GM12878 (cell line): ENCODE measurements around the gene OR2A5. TPM values are rescaled to one million over a fixed set of nuclear protein-coding genes. Genes with fewer than 3 reads are reported as not detected.

Experiments used
- ATAC-seq: fragments of 200-7000 bp; cut with Tn5 transposase; 3 replicates; pipeline ENCODE4 v1.9.1; 2020; ENCODE audit warnings: mild to moderate bottlenecking, moderate library complexity
- BruUV-seq: library from RNA; stranded (reverse); fragments of 400-500 nt; replicated peaks from 2 replicates; lab custom pipeline; 2021; lab: Mats Ljungman, UMichigan
- CTCF ChIA-PET: fragments of 300-600 bp; sonication (Branson Sonifier 250); formaldehyde crosslinking; extraction: SDS; loops from one replicate; lab custom pipeline; 2021; ENCODE audit warnings: inconsistent platforms; lab: Yijun Ruan, JAX
- POLR2A ChIA-PET: fragments of 350-600 bp; formaldehyde crosslinking; extraction: SDS; loops from one replicate; lab custom pipeline; 2021; ENCODE audit warnings: inconsistent platforms; lab: Charles Lee
- RAD21 ChIA-PET: fragments of 300-600 bp; sonication (Branson Sonifier 250); formaldehyde crosslinking; loops from one replicate; lab custom pipeline; 2023; ENCODE audit warnings: antibody characterized with exemption; ENCODE audit not compliant: unreplicated experiment; lab: Charles Lee
- SMC1A ChIA-PET: fragments of 300-600 bp; sonication (Branson Sonifier 250); formaldehyde crosslinking; loops from one replicate; lab custom pipeline; 2023; ENCODE audit not compliant: unreplicated experiment, uncharacterized antibody; lab: Charles Lee
- DNase-seq: peaks from one replicate; pipeline ENCODE4 v3.0.0-alpha.2; 2011; ENCODE audit warnings: low read depth, low spot score
- FAIRE-seq: peaks from 3 replicates; lab custom pipeline; 2011; peaks lifted over from hg19 to GRCh38; lab: Jason Lieb, UNC
- H2AFZ ChIP-seq: 2 replicates; pipeline ENCODE4 v1.6.0; 2011; ENCODE audit warnings: low read depth, low read length, control low read depth; ENCODE audit not compliant: control insufficient read depth
- H3K27ac ChIP-seq: 2 replicates; pipeline ENCODE4 v1.5.1; 2011; ENCODE audit warnings: control low read depth; ENCODE audit not compliant: control insufficient read depth, insufficient read depth
- H3K27me3 ChIP-seq, 2 experiments: replicated peaks in 1 of 2; 2 replicates each; pipeline versions ENCODE4 v1.6.0 to v1.6.1; 2011; ENCODE audit warnings: low read length in 1 of 2; ENCODE audit not compliant: control insufficient read depth in 2 of 2, insufficient read depth in 2 of 2
- H3K36me3 ChIP-seq, 2 experiments: 2 replicates each; pipeline ENCODE4 v1.5.1; 2011; ENCODE audit warnings: low read length in 1 of 2; ENCODE audit not compliant: control insufficient read depth in 2 of 2, insufficient read depth in 2 of 2
- H3K4me1 ChIP-seq: 2 replicates; pipeline ENCODE4 v1.6.1; 2011; ENCODE audit warnings: mild to moderate bottlenecking, low read length, moderate library complexity, mixed read lengths; ENCODE audit not compliant: control insufficient read depth, insufficient read depth
- H3K4me2 ChIP-seq: 2 replicates; pipeline ENCODE4 v1.6.0; 2011; ENCODE audit warnings: control low read depth; ENCODE audit not compliant: control insufficient read depth, insufficient read depth
- H3K4me3 ChIP-seq: fragments of 200-600 bp; sonication (generic); 2 replicates; pipeline ENCODE4 v1.5.1; 2016
- H3K79me2 ChIP-seq: 2 replicates; pipeline ENCODE4 v1.6.0; 2011; ENCODE audit warnings: low read length; ENCODE audit not compliant: control insufficient read depth, insufficient read depth
- H3K9ac ChIP-seq: 2 replicates; pipeline ENCODE4 v1.8.0; 2011; ENCODE audit warnings: low read length, control low read depth, mixed read lengths; ENCODE audit not compliant: control insufficient read depth, insufficient read depth
- H3K9me3 ChIP-seq: replicated peaks from 3 replicates; pipeline ENCODE4 v1.5.1; 2011; ENCODE audit warnings: mild to moderate bottlenecking, low read length; ENCODE audit not compliant: control insufficient read depth, insufficient read depth
- H4K20me1 ChIP-seq: 2 replicates; pipeline ENCODE4 v1.6.0; 2011; ENCODE audit not compliant: control insufficient read depth, insufficient read depth
- CBX5 ChIP-seq: sonication (generic); IDR thresholded peaks from 2 replicates; pipeline ENCODE4 v1.6.1; 2016; ENCODE audit warnings: low read depth, moderate library complexity, mild to moderate bottlenecking, inconsistent platforms
- CTCF ChIP-seq, 3 experiments: IDR thresholded peaks in 2 of 3; conservative IDR thresholded peaks in 1 of 3; 2 replicates each; pipeline ENCODE4 v1.5.1; 2011; ENCODE audit warnings: low read depth in 3 of 3, low read length in 3 of 3, mild to moderate bottlenecking in 3 of 3, control low read depth in 2 of 3, moderate library complexity in 2 of 3, inconsistent platforms in 1 of 3, mixed read lengths in 1 of 3; ENCODE audit not compliant: control insufficient read depth in 2 of 3, insufficient read depth in 1 of 3; ENCODE audit errors: extremely low read depth in 1 of 3
- E2F4 ChIP-seq: IDR thresholded peaks from 2 replicates; pipeline ENCODE4 v1.6.1; 2012; ENCODE audit warnings: low read depth, low read length, improper control_type of control experiment
- FOS ChIP-seq: IDR thresholded peaks from 3 replicates; pipeline ENCODE4 v1.6.1; 2011; ENCODE audit warnings: borderline replicate concordance; ENCODE audit not compliant: insufficient read length; ENCODE audit errors: extremely low read depth
- FOXK2 ChIP-seq: fragments of 450-650 bp; IDR thresholded peaks from 2 replicates; pipeline ENCODE4 v1.6.1; 2017; ENCODE audit warnings: mild to moderate bottlenecking, moderate library complexity
- KDM1A ChIP-seq: fragments of 200-600 bp; sonication (generic); IDR thresholded peaks from 2 replicates; pipeline ENCODE4 v1.6.1; 2016; ENCODE audit warnings: borderline replicate concordance
- MEF2B ChIP-seq: fragments of 450-650 bp; IDR thresholded peaks from 2 replicates; pipeline ENCODE4 v1.6.1; 2018; ENCODE audit warnings: mild to moderate bottlenecking, moderate library complexity; ENCODE audit not compliant: partially characterized antibody, poor library complexity, severe bottlenecking
- PML ChIP-seq: IDR thresholded peaks from 2 replicates; pipeline ENCODE4 v1.6.1; 2012; ENCODE audit warnings: low read length, inconsistent platforms
- RELA ChIP-seq: fragments of 450-650 bp; IDR thresholded peaks from 2 replicates; pipeline ENCODE4 v1.8.0; 2014; ENCODE audit warnings: borderline replicate concordance; ENCODE audit not compliant: partially characterized antibody
- ZBTB4 ChIP-seq: fragments of 450-650 bp; formaldehyde crosslinking; IDR thresholded peaks from 2 replicates; pipeline ENCODE4 v1.4.0; 2022; ENCODE audit warnings: mild to moderate bottlenecking, moderate library complexity
- ZNF274 ChIP-seq: IDR thresholded peaks from one replicate; pipeline ENCODE4 v1.8.0; 2011; ENCODE audit not compliant: insufficient read length, insufficient read depth
- WGBS: methylation state at CpG from one replicate; pipeline ENCODE4 v1.1.6; 2016; ENCODE audit warnings: low lambda C conversion rate; ENCODE audit not compliant: insufficient replicate concordance, insufficient coverage; ENCODE audit errors: missing lambda C conversion rate; 5-methylcytosine and 5-hydroxymethylcytosine counted together
- in situ Hi-C: fragments of 300-500 bp; cut with MboI; formaldehyde crosslinking; loops from 9 replicates; pipeline ENCODE4 v1.14.3; 2018; ENCODE audit warnings: mixed read lengths
- intact Hi-C: fragments of 100-400 bp; cut with micrococcal nuclease; formaldehyde crosslinking; loops from one replicate; pipeline ENCODE4 v1.14.2; 2022; ENCODE audit not compliant: unreplicated experiment
- polyA plus RNA-seq, 11 experiments: library from polyadenylated mRNA; depleted of rRNA in 4 of 11; unstranded in 6 of 11; stranded (reverse) in 5 of 11; fragments of >200 nt; fragmentation: Nextera tagmentation in 4 of 11; fragmentation: Illumina TruSeq in 1 of 11; extraction: Ambion mirVana in 4 of 11; extraction: Trizol in 1 of 11; gene quantifications; 1 replicate in 1 of 11; 2 replicates in 10 of 11; pipeline versions ENCODE4 v1.2.1 to v1.2.3, GENCODE V29; 2011 to 2016; ENCODE audit warnings: inconsistent platforms in 2 of 11, missing spikeins in 2 of 11, low read depth in 1 of 11
- total RNA-seq, 4 experiments: library from RNA; depleted of rRNA in 3 of 4; stranded (reverse); fragments of >200 nt in 3 of 4; fragmentation: Illumina TruSeq in 1 of 4; extraction: Trizol in 1 of 4; gene quantifications; 2 replicates each; pipeline versions ENCODE4 v1.2.1 to v1.2.3, GENCODE V29; 2013 to 2021

OR2A5 gene
- total and polyA plus RNA-seq, 10 of the 15 experiments (the other 5 are each of a cell fraction or from before 2014, with no cell fraction given): 0.19 TPM; not detected in 9

GRCh38 chr7:144020340-144020739, 28.4 kb upstream of the OR2A5 start:
- Histone ChIP-seq H3K9ac (no peak overlapping the region), H3K4me2 (no peak overlapping the region), H3K4me3 (no peak overlapping the region), H3K9me3 (no peaks in the 10 kb centered on the region), H3K27ac (no peak overlapping the region), H4K20me1 (no peaks in the 10 kb centered on the region), H3K27me3 (no peaks in the 10 kb centered on the region), H3K36me3 (no peaks in the 10 kb centered on the region), H2AFZ (no peak overlapping the region), H3K79me2 (no peaks in the 10 kb centered on the region), H3K4me1 (no peaks in the 10 kb centered on the region)
- DNase-seq (no peak), ATAC-seq (no peak), FAIRE-seq (no peak)
- RAD21 ChIA-PET: no interaction called here
- SMC1A ChIA-PET: no interaction called here
- in situ Hi-C loops (no loop called here), intact Hi-C loops (no loop called here)
- no TSS peak for BruUV-seq
- TF ChIP-seq FOS (no peak), CTCF (IDR thresholded peaks at IDR 0.05 in 2 of 3, conservative IDR thresholded peaks at IDR 0.05 in 1 of 3; ENCODE audit: control insufficient read depth in 2 of 3, extremely low read depth in 1 of 3, insufficient read depth in 1 of 3, low read depth in 3 of 3, low read length in 3 of 3) (no peak), RELA (no peak), CBX5 (no peak), PML (no peak), ZNF274 (no peak)
- POLR2A ChIA-PET: interaction anchor here (1.1 kb wide), 1 partner anchor 12 kb away, joined by 3 read pairs; no protein-coding TSS in a partner anchor
- CTCF ChIA-PET: interaction anchor here (0.9 to 1.4 kb wide), 3 partner anchors 10 to 108 kb away, joined by 3 read pairs; no protein-coding TSS in a partner anchor
- WGBS: 0% methylated on average over 3 of the region's 3 CpGs

GRCh38 chr7:144022169-144022568, 26.6 kb upstream of the OR2A5 start:
- no peak overlapping the region for H3K27ac ChIP-seq
- SMC1A ChIA-PET: no interaction called here
- CTCF ChIA-PET: no interaction called here
- DNase-seq (no peak), FAIRE-seq (no peak), ATAC-seq (no peak)
- no peak overlapping the region for H2AFZ ChIP-seq
- no peak overlapping the region for H3K9ac ChIP-seq
- no peaks in the 10 kb centered on the region for H3K27me3 ChIP-seq
- H3K4me2 ChIP-seq: no peak overlapping the region
- TF ChIP-seq E2F4: no peak
- TF ChIP-seq MEF2B: no peak
- TF ChIP-seq KDM1A: no peak
- TF ChIP-seq ZBTB4 (CRISPR knock-in tag): no peak
- no peak for TF ChIP-seq FOXK2
- no peaks in the 10 kb centered on the region for H3K9me3 ChIP-seq
- intact Hi-C loops: no loop called here
- in situ Hi-C loops: no loop called here
- no peaks in the 10 kb centered on the region for H3K79me2 ChIP-seq
- no peaks in the 10 kb centered on the region for H3K4me1 ChIP-seq
- no peak overlapping the region for H3K4me3 ChIP-seq
- POLR2A ChIA-PET: no interaction called here
- H4K20me1 ChIP-seq: no peaks in the 10 kb centered on the region
- H3K36me3 ChIP-seq: no peaks in the 10 kb centered on the region
- RAD21 ChIA-PET: no interaction called here
- BruUV-seq: no TSS peak
